ENCODE measurements around the gene CCDC185. TPM values are rescaled to one million over a fixed set of nuclear protein-coding genes. Genes with fewer than 3 reads are reported as not detected.
A peak's percentile ranks its signal among the peaks of the same experiment; 100 is the strongest.

The CCDC185 gene
- polyA plus RNA-seq, 4 donors: not detected

- no peak for FAIRE-seq
- Histone ChIP-seq H3K27ac (ENCODE audit: low read depth in 1 of 3, low read length in 2 of 3) (no peak overlapping the region), H3K27me3 (ENCODE audit: control insufficient read depth in 3 of 3, insufficient read depth in 3 of 3, low read length in 3 of 3) (no peaks in the 10 kb centered on the region), H3K4me1 (ENCODE audit: control insufficient read depth in 3 of 3, insufficient read depth in 2 of 3, low read depth in 1 of 3, low read length in 2 of 3) (peaks cover 0 to 1% (median 0%) of the 10 kb centered on the region in 3 donors), H3K4me3 (ENCODE audit: low read depth in 1 of 3, low read length in 3 of 3) (no peak overlapping the region), H3K36me3 (ENCODE audit: control insufficient read depth in 3 of 3, insufficient read depth in 2 of 3, low read depth in 1 of 3, low read length in 3 of 3) (no peaks in the 10 kb centered on the region), H3K9me3 (ENCODE audit: control insufficient read depth in 2 of 2, insufficient read depth in 1 of 2, low read depth in 1 of 2, low read length in 1 of 2) (no peaks in the 10 kb centered on the region)
- 48 to 50% (median 48%) methylated on average over 2 of the region's 2 CpGs for WGBS, 3 donors
- no peak for DNase-seq
Observed at GRCh38 chr1:223417444-223417843, 24.2 kb downstream of the CCDC185 start.

- H3K36me3 ChIP-seq (ENCODE audit: control insufficient read depth in 3 of 3, insufficient read depth in 2 of 3, low read depth in 1 of 3, low read length in 3 of 3): no peaks in the 10 kb centered on the region
- WGBS, 3 donors: 67 to 71% (median 68%) methylated on average over 7 of the region's 7 CpGs
- FAIRE-seq: no peak
Observed at GRCh38 chr1:223417903-223418663, 24.9 kb downstream of the CCDC185 start.

GRCh38 chr1:223419115-223419514 lies 25.9 kb downstream of the CCDC185 start:
- Histone ChIP-seq H3K9me3 (ENCODE audit: control insufficient read depth in 2 of 2, insufficient read depth in 1 of 2, low read depth in 1 of 2, low read length in 1 of 2) (peaks cover 0 to 2% of the 10 kb centered on the region in 2 donors), H3K4me1 (ENCODE audit: control insufficient read depth in 3 of 3, insufficient read depth in 2 of 3, low read depth in 1 of 3, low read length in 2 of 3) (peaks cover 0 to 1% (median 0%) of the 10 kb centered on the region in 3 donors), H3K27me3 (ENCODE audit: control insufficient read depth in 3 of 3, insufficient read depth in 3 of 3, low read length in 3 of 3) (no peaks in the 10 kb centered on the region), H3K36me3 (ENCODE audit: control insufficient read depth in 3 of 3, insufficient read depth in 2 of 3, low read depth in 1 of 3, low read length in 3 of 3) (no peaks in the 10 kb centered on the region), H3K4me3 (ENCODE audit: low read depth in 1 of 3, low read length in 3 of 3) (no peak overlapping the region), H3K27ac (ENCODE audit: low read depth in 1 of 3, low read length in 2 of 3) (no peak overlapping the region)
- FAIRE-seq: no peak
- DNase-seq: no peak
- 90 to 93% (median 93%) methylated on average over 8 of the region's 8 CpGs for WGBS, 3 donors

More at GRCh38 chr1:223417903-223418663, 24.9 kb downstream of the CCDC185 start:
- no peak overlapping the region for H3K4me3 ChIP-seq (ENCODE audit: low read depth in 1 of 3, low read length in 3 of 3)
- H3K27ac ChIP-seq (ENCODE audit: low read depth in 1 of 3, low read length in 2 of 3): no peak overlapping the region
- peaks cover 0 to 1% (median 0%) of the 10 kb centered on the region in 3 donors for H3K4me1 ChIP-seq (ENCODE audit: control insufficient read depth in 3 of 3, insufficient read depth in 2 of 3, low read depth in 1 of 3, low read length in 2 of 3)
- H3K27me3 ChIP-seq (ENCODE audit: control insufficient read depth in 3 of 3, insufficient read depth in 3 of 3, low read length in 3 of 3): no peaks in the 10 kb centered on the region
- DNase-seq: no peak
- H3K9me3 ChIP-seq (ENCODE audit: control insufficient read depth in 2 of 2, insufficient read depth in 1 of 2, low read depth in 1 of 2, low read length in 1 of 2): no peaks in the 10 kb centered on the region

GRCh38 chr1:223419561-223419960 lies 26.3 kb downstream of the CCDC185 start:
- no peak overlapping the region for H3K27ac ChIP-seq (ENCODE audit: low read depth in 1 of 3, low read length in 2 of 3)
- 74 to 88% (median 83%) methylated on average over 10 of the region's 10 CpGs for WGBS, 3 donors
- H3K4me3 ChIP-seq (ENCODE audit: low read depth in 1 of 3, low read length in 3 of 3): no peak overlapping the region
- H3K27me3 ChIP-seq (ENCODE audit: control insufficient read depth in 3 of 3, insufficient read depth in 3 of 3, low read length in 3 of 3): no peaks in the 10 kb centered on the region
- peaks cover 0 to 1% (median 0%) of the 10 kb centered on the region in 3 donors for H3K4me1 ChIP-seq (ENCODE audit: control insufficient read depth in 3 of 3, insufficient read depth in 2 of 3, low read depth in 1 of 3, low read length in 2 of 3)
- DNase-seq: no peak
- no peak for FAIRE-seq
- H3K9me3 ChIP-seq (ENCODE audit: control insufficient read depth in 2 of 2, insufficient read depth in 1 of 2, low read depth in 1 of 2, low read length in 1 of 2): peaks cover 0 to 3% of the 10 kb centered on the region in 2 donors
- H3K36me3 ChIP-seq (ENCODE audit: control insufficient read depth in 3 of 3, insufficient read depth in 2 of 3, low read depth in 1 of 3, low read length in 3 of 3): no peaks in the 10 kb centered on the region

GRCh38 chr1:223421025-223421424 lies 27.8 kb downstream of the CCDC185 start:
- H3K36me3 ChIP-seq (ENCODE audit: control insufficient read depth in 3 of 3, insufficient read depth in 2 of 3, low read depth in 1 of 3, low read length in 3 of 3): no peaks in the 10 kb centered on the region
- no peak overlapping the region for H3K27ac ChIP-seq (ENCODE audit: low read depth in 1 of 3, low read length in 2 of 3)
- FAIRE-seq (no peak), DNase-seq (peak in 1 of 2 donors; percentile 21)
- H3K27me3 ChIP-seq (ENCODE audit: control insufficient read depth in 3 of 3, insufficient read depth in 3 of 3, low read length in 3 of 3): no peaks in the 10 kb centered on the region
- peaks cover 0 to 3% of the 10 kb centered on the region in 2 donors for H3K9me3 ChIP-seq (ENCODE audit: control insufficient read depth in 2 of 2, insufficient read depth in 1 of 2, low read depth in 1 of 2, low read length in 1 of 2)
- no peak overlapping the region for H3K4me3 ChIP-seq (ENCODE audit: low read depth in 1 of 3, low read length in 3 of 3)
- WGBS, 3 donors: 7 to 47% (median 30%) methylated on average over 1 of the region's 1 CpG
- peaks cover 0 to 1% (median 0%) of the 10 kb centered on the region in 3 donors for H3K4me1 ChIP-seq (ENCODE audit: control insufficient read depth in 3 of 3, insufficient read depth in 2 of 3, low read depth in 1 of 3, low read length in 2 of 3)

GRCh38 chr1:223421676-223422075 lies 28.5 kb downstream of the CCDC185 start:
- H3K9me3 ChIP-seq (ENCODE audit: control insufficient read depth in 2 of 2, insufficient read depth in 1 of 2, low read depth in 1 of 2, low read length in 1 of 2): peaks cover 0 to 3% of the 10 kb centered on the region in 2 donors
- H3K4me3 ChIP-seq (ENCODE audit: low read depth in 1 of 3, low read length in 3 of 3): no peak overlapping the region
- no peak for DNase-seq
- FAIRE-seq: no peak
- H3K4me1 ChIP-seq (ENCODE audit: control insufficient read depth in 3 of 3, insufficient read depth in 2 of 3, low read depth in 1 of 3, low read length in 2 of 3): peaks cover 0 to 1% (median 0%) of the 10 kb centered on the region in 3 donors
- no peaks in the 10 kb centered on the region for H3K36me3 ChIP-seq (ENCODE audit: control insufficient read depth in 3 of 3, insufficient read depth in 2 of 3, low read depth in 1 of 3, low read length in 3 of 3)
- WGBS, 3 donors: 17 to 29% (median 27%) methylated on average over 2 of the region's 2 CpGs
- no peak overlapping the region for H3K27ac ChIP-seq (ENCODE audit: low read depth in 1 of 3, low read length in 2 of 3)
- no peaks in the 10 kb centered on the region for H3K27me3 ChIP-seq (ENCODE audit: control insufficient read depth in 3 of 3, insufficient read depth in 3 of 3, low read length in 3 of 3)

GRCh38 chr1:223422911-223423310 lies 29.7 kb downstream of the CCDC185 start:
- no peaks in the 10 kb centered on the region for H3K36me3 ChIP-seq (ENCODE audit: control insufficient read depth in 3 of 3, insufficient read depth in 2 of 3, low read depth in 1 of 3, low read length in 3 of 3)
- DNase-seq (peak in 1 of 2 donors; percentile 46), FAIRE-seq (no peak)
- H3K27me3 ChIP-seq (ENCODE audit: control insufficient read depth in 3 of 3, insufficient read depth in 3 of 3, low read length in 3 of 3): no peaks in the 10 kb centered on the region
- 7 to 34% (median 13%) methylated on average over 1 of the region's 1 CpG for WGBS, 3 donors
- H3K4me3 ChIP-seq (ENCODE audit: low read depth in 1 of 3, low read length in 3 of 3): no peak overlapping the region
- no peak overlapping the region for H3K27ac ChIP-seq (ENCODE audit: low read depth in 1 of 3, low read length in 2 of 3)
- H3K9me3 ChIP-seq (ENCODE audit: control insufficient read depth in 2 of 2, insufficient read depth in 1 of 2, low read depth in 1 of 2, low read length in 1 of 2): peaks cover 0 to 3% of the 10 kb centered on the region in 2 donors
- H3K4me1 ChIP-seq (ENCODE audit: control insufficient read depth in 3 of 3, insufficient read depth in 2 of 3, low read depth in 1 of 3, low read length in 2 of 3): peaks cover 0 to 1% (median 0%) of the 10 kb centered on the region in 3 donors

- DNase-seq (no peak), FAIRE-seq (no peak)
- 50 to 63% (median 57%) methylated on average over 4 of the region's 4 CpGs for WGBS, 3 donors
- Histone ChIP-seq H3K27me3 (ENCODE audit: control insufficient read depth in 3 of 3, insufficient read depth in 3 of 3, low read length in 3 of 3) (no peaks in the 10 kb centered on the region), H3K9me3 (ENCODE audit: control insufficient read depth in 2 of 2, insufficient read depth in 1 of 2, low read depth in 1 of 2, low read length in 1 of 2) (peaks cover 0 to 5% of the 10 kb centered on the region in 2 donors), H3K4me3 (ENCODE audit: low read depth in 1 of 3, low read length in 3 of 3) (no peak overlapping the region), H3K36me3 (ENCODE audit: control insufficient read depth in 3 of 3, insufficient read depth in 2 of 3, low read depth in 1 of 3, low read length in 3 of 3) (no peaks in the 10 kb centered on the region), H3K27ac (ENCODE audit: low read depth in 1 of 3, low read length in 2 of 3) (no peak overlapping the region), H3K4me1 (ENCODE audit: control insufficient read depth in 3 of 3, insufficient read depth in 2 of 3, low read depth in 1 of 3, low read length in 2 of 3) (peaks cover 0 to 1% (median 0%) of the 10 kb centered on the region in 3 donors)
Observed at GRCh38 chr1:223423641-223424233, 30.5 kb downstream of the CCDC185 start.

Data from small intestine (tissue), 7 donors.